GM12892 (cell line): Measurements from ENCODE around the gene ANO2.

ENCODE experiments used
- POLR2AphosphoS5 ChIP-seq: IDR thresholded peaks from 2 replicates; pipeline ENCODE4 v1.6.1; 2011; ENCODE audit warnings: low read depth, low read length, control low read depth
- TAF1 ChIP-seq: IDR thresholded peaks from 2 replicates; pipeline ENCODE4 v1.6.1; 2011; ENCODE audit warnings: low read depth, mild to moderate bottlenecking, control low read depth, low read length, borderline replicate concordance

DNA sequence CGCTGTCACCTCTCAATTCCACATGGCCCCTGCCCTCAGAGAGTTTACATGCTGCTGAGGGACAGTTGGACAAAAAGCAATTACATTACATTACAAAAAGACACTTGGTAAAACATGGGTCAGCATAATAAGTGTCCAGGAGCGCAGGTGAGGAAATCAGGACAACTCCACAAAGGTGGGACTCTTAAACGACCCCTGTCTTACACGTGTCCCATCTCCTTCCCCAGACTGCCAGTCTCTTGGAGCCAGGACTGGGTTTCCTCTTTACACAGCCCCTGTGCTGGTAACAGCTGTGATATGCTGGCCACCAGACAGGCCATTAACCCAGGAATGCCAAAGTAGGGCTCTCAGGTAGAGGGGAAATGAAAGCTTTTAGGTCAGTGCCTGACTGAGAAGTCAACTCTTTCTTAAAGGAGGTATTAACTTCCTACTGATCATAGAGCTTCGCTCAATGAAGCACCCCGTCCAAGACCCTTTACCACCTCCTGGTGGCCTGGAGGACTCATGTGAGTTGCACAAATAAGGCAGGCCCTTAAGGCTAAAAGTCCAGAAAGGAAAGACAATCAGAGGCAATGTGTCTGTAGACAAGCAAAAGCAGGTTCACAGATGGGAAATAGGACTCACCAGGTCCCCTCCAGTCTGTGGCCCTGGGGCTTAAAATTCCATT lies 55.5 kb downstream of the ANO2 start:
- no peak for TF ChIP-seq POLR2AphosphoS5
- TF ChIP-seq TAF1: no peak
